HL-60 (cell line): Measurements from ENCODE around the gene MRPL1.

Experiments
- GABPA ChIP-seq: IDR thresholded peaks from 2 replicates; pipeline ENCODE4 v1.6.1; 2012; ENCODE audit warnings: low read depth
- POLR2AphosphoS5 ChIP-seq: IDR thresholded peaks from 2 replicates; pipeline ENCODE4 v1.6.1; 2012; ENCODE audit warnings: low read depth
- REST ChIP-seq: IDR thresholded peaks from 2 replicates; pipeline ENCODE4 v1.6.1; 2012; ENCODE audit warnings: low read depth; ENCODE audit not compliant: insufficient replicate concordance
- SPI1 ChIP-seq: IDR thresholded peaks from 2 replicates; pipeline ENCODE4 v1.6.1; 2012; ENCODE audit warnings: low read depth, mild to moderate bottlenecking, borderline replicate concordance
- TF ChIP-seq, protein P1 (sequence below): IDR thresholded peaks from one replicate; pipeline ENCODE4 v1.5.1; 2011; ENCODE audit warnings: low read length, control low read depth, inconsistent platforms; ENCODE audit not compliant: insufficient read depth

DNA sequence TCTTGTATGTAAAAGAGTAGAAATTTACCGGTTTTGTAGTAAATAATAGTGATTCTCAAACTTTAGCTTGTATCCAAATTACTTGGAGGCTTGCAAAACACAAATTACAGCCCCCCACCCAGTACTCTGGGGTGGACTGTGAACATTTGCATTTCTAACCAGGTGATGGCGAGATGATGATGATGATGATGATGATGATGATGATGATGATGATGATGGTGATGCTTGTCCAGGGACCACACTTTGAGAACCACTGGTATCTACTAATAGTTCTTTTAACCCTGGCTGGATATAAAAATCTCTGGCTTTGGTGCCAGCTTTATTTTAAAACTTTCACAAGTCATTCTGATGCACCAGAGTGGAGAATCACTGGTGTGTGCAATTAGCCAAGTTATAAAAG is 96.3 kb downstream of the MRPL1 start:
- TF ChIP-seq, protein P1, sequence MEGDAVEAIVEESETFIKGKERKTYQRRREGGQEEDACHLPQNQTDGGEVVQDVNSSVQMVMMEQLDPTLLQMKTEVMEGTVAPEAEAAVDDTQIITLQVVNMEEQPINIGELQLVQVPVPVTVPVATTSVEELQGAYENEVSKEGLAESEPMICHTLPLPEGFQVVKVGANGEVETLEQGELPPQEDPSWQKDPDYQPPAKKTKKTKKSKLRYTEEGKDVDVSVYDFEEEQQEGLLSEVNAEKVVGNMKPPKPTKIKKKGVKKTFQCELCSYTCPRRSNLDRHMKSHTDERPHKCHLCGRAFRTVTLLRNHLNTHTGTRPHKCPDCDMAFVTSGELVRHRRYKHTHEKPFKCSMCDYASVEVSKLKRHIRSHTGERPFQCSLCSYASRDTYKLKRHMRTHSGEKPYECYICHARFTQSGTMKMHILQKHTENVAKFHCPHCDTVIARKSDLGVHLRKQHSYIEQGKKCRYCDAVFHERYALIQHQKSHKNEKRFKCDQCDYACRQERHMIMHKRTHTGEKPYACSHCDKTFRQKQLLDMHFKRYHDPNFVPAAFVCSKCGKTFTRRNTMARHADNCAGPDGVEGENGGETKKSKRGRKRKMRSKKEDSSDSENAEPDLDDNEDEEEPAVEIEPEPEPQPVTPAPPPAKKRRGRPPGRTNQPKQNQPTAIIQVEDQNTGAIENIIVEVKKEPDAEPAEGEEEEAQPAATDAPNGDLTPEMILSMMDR, result no peak
- TF ChIP-seq POLR2AphosphoS5 (no peak), GABPA (no peak), REST (no peak), SPI1 (no peak)
